ENCODE results near the gene CAMTA1. TPM values are rescaled to one million over a fixed set of nuclear protein-coding genes. Genes with fewer than 3 reads are reported as not detected.

Gene CAMTA1
- total RNA-seq, 1 donor, result 56.1 TPM

DNA sequence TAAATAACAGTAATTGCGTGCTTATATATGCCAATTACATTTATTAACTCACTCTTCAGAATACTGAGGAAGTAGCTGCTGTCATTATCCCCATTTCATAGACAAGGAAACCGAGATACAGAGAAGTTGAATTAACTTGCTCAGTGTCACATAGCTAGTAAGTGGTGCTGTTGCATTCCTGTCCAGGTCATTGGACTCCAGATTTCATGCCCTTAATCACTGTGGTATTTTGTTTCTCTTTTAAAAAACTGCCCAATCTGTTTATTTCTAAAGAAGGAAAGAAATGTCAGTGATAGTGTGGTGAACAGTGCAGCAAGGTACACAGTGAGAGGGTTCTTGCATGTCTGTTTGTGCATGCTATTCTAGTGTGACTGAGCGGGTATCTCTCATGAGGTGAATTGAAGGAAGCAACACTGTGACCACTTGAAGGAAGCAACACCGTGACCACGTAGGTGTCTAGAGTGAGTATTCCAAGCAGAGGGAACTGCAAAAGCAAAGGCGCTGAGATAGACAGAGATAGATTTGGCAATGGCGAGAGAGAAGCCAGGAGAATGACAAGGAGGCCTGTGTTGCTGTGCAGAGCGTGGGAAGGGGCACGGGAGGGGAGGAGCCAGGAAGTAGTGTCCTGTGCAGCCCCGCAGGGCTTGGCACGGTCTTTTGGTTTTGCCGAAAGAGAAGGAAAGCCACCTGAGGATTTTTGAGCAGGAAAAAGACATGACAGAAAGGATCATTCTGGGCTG is 95.9 kb downstream of the CAMTA1 start:
- H3K4me3 ChIP-seq (ENCODE audit: low read depth, low read length), result no peak overlapping the region
- TF ChIP-seq, protein P1, sequence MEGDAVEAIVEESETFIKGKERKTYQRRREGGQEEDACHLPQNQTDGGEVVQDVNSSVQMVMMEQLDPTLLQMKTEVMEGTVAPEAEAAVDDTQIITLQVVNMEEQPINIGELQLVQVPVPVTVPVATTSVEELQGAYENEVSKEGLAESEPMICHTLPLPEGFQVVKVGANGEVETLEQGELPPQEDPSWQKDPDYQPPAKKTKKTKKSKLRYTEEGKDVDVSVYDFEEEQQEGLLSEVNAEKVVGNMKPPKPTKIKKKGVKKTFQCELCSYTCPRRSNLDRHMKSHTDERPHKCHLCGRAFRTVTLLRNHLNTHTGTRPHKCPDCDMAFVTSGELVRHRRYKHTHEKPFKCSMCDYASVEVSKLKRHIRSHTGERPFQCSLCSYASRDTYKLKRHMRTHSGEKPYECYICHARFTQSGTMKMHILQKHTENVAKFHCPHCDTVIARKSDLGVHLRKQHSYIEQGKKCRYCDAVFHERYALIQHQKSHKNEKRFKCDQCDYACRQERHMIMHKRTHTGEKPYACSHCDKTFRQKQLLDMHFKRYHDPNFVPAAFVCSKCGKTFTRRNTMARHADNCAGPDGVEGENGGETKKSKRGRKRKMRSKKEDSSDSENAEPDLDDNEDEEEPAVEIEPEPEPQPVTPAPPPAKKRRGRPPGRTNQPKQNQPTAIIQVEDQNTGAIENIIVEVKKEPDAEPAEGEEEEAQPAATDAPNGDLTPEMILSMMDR (IDR thresholded peaks at IDR 0.05; ENCODE audit: insufficient read depth, low read depth, low read length), result no peak
- DNase-seq (ENCODE audit: low read depth), result no peak

DNA sequence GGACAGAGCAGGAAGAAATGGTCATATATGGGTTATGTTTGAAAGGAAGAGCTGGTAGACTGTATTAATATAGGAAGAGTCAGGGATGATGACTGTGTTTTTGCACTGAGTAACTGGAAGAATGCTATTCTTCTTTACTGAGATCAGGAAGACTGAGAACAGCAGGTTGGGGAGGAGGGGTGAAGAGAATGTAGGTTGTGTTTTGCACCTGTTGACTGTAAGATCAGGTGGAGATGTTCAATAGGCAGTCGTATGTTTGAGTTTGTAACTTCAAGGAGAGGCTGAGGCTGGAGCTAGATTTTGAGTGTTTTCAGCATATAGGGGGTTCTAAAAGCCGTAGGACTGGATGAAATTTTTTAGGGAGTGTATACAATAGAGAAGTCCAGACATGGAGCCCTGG is 97.2 kb downstream of the CAMTA1 start:
- no peak for DNase-seq (ENCODE audit: low read depth)
- TF ChIP-seq, protein P1 (IDR thresholded peaks at IDR 0.05; ENCODE audit: insufficient read depth, low read depth, low read length), result no peak
- no peak overlapping the region for H3K4me3 ChIP-seq (ENCODE audit: low read depth, low read length)

DNA sequence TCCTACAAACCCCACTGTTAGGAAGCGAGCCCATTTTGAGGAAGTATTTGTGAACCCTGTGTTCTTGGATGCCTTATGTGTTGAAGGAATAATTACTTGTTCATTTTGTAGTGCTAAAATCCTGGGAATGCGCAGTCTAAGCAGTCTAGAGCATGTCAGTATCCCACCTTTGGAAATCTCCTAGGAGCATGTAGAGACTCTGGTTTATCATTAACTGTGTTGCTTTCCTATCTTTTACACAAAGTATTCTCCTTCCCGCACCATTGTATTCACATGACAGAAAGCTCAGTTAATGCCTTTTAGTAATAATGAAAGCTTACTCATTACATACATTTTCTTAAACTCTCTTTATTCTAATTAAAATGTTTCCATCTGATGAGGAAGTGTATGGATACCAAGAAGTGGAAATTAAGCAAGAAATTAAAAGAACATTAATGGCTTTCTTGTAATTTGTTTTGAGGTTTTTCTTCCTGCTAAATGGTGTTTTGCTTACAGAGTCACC is 99.4 kb downstream of the CAMTA1 start:
- DNase-seq (ENCODE audit: low read depth), result no peak
- H3K4me3 ChIP-seq (ENCODE audit: low read depth, low read length), result no peak overlapping the region
- TF ChIP-seq, protein P1 (IDR thresholded peaks at IDR 0.05; ENCODE audit: insufficient read depth, low read depth, low read length), result no peak

DNA sequence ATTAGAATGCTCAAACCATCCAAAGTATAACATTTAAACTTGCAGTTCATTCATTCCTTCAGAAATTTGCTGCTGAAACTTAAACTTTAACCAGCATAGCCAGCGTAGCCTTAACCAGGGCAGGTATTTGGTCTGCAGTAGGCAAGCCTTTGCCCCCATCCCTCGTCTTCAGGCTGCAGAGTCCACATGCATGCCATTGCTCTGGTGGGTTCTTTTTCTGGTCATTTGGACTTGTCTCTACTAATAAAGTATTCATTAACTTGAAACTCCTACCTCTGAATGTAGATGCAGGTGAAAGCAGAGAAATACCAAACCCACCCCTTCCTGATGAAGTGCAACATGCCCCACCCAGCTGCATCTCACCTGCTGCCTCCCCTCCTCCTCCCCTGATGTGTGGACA is 100.2 kb downstream of the CAMTA1 start:
- no peak for DNase-seq (ENCODE audit: low read depth)
- TF ChIP-seq, protein P1 (IDR thresholded peaks at IDR 0.05; ENCODE audit: insufficient read depth, low read depth, low read length), result no peak
- H3K4me3 ChIP-seq (ENCODE audit: low read depth, low read length), result no peak overlapping the region

DNA sequence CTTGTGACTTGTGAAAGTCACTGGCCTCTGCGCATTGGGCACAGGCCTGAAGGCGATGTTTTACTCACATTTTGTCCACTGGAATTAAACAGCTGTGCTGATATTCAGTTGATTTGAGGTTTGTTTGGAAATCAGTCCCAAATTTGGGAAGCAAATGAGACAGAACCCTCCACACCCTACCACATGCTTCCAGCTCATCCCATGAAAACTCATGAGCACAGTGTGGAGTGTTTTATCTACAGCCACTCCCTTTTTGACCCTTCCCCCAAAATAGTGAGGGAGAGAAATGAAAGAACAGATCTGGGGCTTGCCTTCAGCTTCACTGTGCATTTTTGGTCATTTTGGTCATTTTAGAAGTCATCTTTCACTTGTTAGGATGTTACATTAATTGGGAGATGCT is 101.3 kb downstream of the CAMTA1 start:
- no peak for DNase-seq (ENCODE audit: low read depth)
- TF ChIP-seq, protein P1 (IDR thresholded peaks at IDR 0.05; ENCODE audit: insufficient read depth, low read depth, low read length), result no peak

DNA sequence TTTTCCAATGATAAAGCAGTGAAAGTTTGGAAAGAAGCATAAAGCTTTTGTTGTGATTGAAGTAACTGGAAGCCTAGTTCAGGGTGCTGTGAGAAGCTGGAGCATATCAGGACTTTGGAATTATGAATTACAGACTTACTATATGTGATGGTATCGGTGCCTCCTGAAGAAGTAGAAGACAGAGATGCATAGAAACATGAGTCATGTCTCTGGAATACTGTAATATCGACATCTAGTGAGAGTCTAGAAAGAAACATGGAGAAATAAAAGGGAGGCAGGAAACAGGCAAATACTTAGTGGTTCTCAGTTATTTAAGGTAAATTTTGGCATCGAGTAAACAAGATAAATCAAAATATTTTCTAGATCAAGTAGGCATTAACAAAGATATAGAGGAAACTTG is 103.0 kb downstream of the CAMTA1 start:
- TF ChIP-seq, protein P1 (IDR thresholded peaks at IDR 0.05; ENCODE audit: insufficient read depth, low read depth, low read length), result no peak
- DNase-seq (ENCODE audit: low read depth), result no peak

More for the DNA sequence above, 101.3 kb downstream of the CAMTA1 start:
- no peak overlapping the region for H3K4me3 ChIP-seq (ENCODE audit: low read depth, low read length)

More for the DNA sequence above, 103.0 kb downstream of the CAMTA1 start:
- H3K4me3 ChIP-seq (ENCODE audit: low read depth, low read length), result no peak overlapping the region

All from fibroblast of villous mesenchyme (primary cell).